Lower leg skin (tissue), 3 donors: ENCODE measurements around the gene PHETA1.

Source experiments
- POLR2A ChIP-seq, 2 donors: fragments of 450-650 bp; IDR thresholded peaks; one replicate each; pipeline ENCODE4 v1.6.1; 2016 to 2017; ENCODE audit warnings: antibody characterized with exemption in 2 of 2, mild to moderate bottlenecking in 1 of 2, moderate library complexity in 1 of 2
- TF ChIP-seq, protein P1 (sequence below), 3 donors: fragments of 450-650 bp; IDR thresholded peaks; one replicate each; pipeline ENCODE4 v1.5.1; 2016; ENCODE audit warnings: antibody characterized with exemption in 3 of 3, mild to moderate bottlenecking in 3 of 3, moderate library complexity in 2 of 3

DNA sequence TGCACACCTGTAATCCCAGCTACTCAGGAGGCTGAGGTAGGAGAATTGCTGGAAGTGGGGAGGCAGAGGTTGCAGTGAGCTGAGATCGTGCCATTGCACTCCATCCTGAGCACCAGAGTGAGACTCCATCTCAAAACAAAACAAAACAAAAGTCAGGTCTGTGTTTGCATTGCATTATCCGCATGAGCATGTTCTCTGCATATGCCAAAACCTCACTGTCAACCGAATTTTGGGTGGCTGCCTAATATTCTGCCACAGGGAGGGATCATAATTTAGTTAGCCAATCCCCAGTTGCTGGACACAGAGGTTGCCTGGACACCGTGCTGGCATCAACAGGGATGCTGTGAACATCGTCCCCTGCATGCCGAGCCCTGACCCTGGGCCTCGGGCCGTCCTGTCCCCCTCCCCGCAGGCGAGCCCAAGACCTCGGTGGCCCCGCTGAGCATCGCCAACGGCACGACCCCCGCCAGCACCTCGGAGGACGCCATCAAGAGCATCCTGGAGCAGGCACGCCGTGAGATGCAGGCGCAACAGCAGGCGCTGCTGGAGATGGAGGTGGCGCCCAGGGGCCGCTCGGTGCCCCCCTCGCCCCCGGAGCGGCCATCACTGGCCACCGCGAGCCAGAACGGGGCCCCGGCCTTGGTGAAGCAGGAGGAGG lies 49.2 kb downstream of the PHETA1 start:
- TF ChIP-seq, protein P1, sequence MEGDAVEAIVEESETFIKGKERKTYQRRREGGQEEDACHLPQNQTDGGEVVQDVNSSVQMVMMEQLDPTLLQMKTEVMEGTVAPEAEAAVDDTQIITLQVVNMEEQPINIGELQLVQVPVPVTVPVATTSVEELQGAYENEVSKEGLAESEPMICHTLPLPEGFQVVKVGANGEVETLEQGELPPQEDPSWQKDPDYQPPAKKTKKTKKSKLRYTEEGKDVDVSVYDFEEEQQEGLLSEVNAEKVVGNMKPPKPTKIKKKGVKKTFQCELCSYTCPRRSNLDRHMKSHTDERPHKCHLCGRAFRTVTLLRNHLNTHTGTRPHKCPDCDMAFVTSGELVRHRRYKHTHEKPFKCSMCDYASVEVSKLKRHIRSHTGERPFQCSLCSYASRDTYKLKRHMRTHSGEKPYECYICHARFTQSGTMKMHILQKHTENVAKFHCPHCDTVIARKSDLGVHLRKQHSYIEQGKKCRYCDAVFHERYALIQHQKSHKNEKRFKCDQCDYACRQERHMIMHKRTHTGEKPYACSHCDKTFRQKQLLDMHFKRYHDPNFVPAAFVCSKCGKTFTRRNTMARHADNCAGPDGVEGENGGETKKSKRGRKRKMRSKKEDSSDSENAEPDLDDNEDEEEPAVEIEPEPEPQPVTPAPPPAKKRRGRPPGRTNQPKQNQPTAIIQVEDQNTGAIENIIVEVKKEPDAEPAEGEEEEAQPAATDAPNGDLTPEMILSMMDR (IDR thresholded peaks at IDR 0.05) = no peak
- no peak for TF ChIP-seq POLR2A (IDR thresholded peaks at IDR 0.05)
